T47D (cell line): ENCODE results near the gene LRRC34.

ENCODE experiments used
- DNase-seq, 2 experiments: peaks; one replicate each; pipeline versions ENCODE4 v3.0.0 to v3.0.0-alpha.2; 2011 to 2012; ENCODE audit warnings: low read depth in 1 of 2, low spot score in 1 of 2
- JUND ChIP-seq: IDR thresholded peaks from 2 replicates; pipeline ENCODE4 v1.6.1; 2012; ENCODE audit warnings: low read depth
- in situ Hi-C: cut with HindIII; loops from 2 replicates; pipeline ENCODE4 v1.10.0; 2016; ENCODE audit warnings: low sequenced_read_pairs, low pct_unique_long_range_greater_than_20kb

LRRC34 gene

GRCh38 chr3:169772305-169772896, 40.3 kb downstream of the LRRC34 start:
- peak; percentile 67 to 93 for DNase-seq
- TF ChIP-seq JUND = no peak
- in situ Hi-C loops = no loop called here

DNA sequence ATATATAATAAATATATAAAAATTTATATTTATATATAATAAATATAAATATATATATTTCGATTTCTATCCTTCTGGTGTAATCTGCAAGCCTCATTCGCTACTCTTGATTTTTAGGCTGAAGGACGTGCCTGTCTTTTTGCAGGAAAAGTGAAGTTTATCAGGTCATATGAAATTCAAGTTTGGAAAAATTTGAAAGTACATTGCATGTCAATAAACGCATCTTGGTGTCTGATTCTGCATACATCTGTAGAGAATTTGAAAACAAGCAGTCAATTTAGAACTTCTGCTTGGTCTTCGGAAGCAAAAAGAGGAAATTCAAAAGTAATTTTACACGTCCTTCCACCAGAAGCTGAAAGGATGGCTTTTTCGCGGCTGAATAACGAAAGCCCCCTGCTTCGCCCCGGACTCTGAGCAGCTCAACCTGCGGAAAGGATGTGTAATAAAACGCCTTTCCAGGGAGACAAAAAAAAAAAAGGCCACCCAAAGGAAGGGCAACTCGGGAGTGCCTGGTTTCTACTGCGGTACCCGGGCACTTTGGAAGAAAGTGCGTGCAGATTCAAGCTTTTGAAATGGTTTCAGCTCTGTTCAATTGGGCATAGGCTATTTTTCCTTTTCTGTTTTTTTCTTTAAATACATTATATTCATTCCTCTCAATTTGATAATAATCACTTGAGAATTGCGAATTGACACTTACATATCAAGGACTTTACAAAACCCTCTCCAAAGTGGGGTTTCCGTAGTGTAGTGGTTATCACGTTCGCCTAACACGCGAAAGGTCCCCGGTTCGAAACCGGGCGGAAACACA, 41.0 kb downstream of the LRRC34 start:
- DNase-seq = peak; percentile 41 to 90
- in situ Hi-C loops = no loop called here
- no peak for TF ChIP-seq JUND

DNA sequence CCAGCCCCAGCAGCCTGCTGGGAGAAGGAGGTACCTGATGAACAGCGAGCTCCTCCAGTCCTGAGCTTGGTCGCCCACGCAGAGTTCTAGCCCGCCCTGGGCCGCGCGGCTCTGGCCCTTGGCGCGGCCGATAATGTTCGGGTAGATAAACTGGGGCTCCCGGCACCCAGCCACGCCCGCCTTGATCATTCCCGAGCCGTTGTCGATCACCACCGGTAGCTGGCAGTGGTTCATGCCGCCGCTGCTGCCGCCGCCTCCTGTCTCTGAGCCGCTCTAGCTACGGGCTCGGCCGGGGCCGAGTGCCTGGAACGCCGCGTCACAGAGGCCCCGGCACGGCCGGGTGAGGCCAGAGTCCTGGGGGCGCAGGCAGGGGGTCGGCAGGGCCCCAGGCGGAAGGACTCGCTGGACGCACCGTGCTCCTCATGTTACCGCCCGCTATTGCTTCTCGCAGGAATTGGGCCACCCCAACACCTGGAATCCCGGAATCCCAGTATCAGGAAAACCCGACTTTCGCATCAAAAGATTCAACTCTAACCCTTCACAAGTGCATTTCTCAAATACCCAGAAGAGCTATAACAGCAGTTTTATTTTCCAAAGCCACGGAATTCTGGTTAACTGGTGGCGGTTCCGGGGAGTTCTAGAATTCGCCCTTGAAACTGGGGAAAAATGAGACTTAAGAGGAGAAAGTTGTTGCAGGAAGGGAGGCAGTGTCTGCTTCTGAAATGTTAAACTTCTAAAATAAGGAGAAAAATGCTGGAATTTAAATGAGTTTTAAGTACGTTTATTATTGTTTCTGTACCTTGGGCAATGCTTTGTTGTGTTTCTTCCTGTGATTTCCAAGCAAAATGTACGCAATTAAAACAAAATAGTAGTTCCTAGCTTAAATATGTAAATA, 43.2 kb downstream of the LRRC34 start, which contains the start of gene ACTRT3:
TSS of gene ACTRT3 (minus strand) at position 275 of the 895 bp plus-strand sequence. CDS start at position 234, 41 bp downstream.
- in situ Hi-C loops = no loop called here
- peak; percentile 73 to 78 for DNase-seq
- TF ChIP-seq JUND = no peak

DNA sequence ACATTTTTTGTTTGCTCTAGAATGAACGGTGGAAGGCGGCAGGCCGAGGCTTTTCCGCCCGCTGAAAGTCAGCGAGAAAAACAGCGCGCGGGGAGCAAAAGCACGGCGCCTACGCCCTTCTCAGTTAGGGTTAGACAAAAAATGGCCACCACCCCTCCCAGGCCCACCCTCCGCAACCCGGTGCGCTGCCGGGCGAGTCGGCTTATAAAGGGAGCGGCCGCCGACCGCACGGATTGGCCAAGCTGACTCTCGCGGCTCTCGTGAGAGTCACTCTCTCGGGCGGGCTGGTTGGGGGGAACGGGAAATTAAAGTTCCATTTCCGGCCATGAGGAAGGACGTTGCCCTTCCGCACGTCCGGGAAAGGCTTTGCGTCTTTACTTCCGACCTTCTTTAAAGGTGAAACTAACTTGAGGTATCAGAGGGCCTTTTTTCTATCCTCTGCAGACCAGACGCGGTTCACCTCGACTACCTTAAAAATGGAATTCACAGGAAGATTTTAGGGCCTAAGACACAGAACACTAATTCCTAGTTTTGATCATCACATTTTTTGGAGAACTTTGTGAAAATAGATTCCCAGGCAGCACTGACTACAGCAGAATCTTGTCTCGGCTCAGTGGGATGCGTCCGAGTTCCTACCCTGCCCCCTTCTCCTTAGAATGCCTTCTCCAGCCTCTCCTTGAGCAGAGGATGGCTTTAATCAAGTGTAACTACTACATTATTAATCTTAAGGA, 47.7 kb downstream of the LRRC34 start, which contains the start of gene TERC:
TSS of gene TERC (minus strand) at position 179 of the 731 bp plus-strand sequence.
- in situ Hi-C loops = no loop called here
- TF ChIP-seq JUND = no peak
- DNase-seq = peak; percentile 86 to 99

GRCh38 chr3:169764312-169764881, 48.3 kb downstream of the LRRC34 start:
- DNase-seq = peak; percentile 52 to 76
- no peak for TF ChIP-seq JUND
- in situ Hi-C loops = no loop called here

DNA sequence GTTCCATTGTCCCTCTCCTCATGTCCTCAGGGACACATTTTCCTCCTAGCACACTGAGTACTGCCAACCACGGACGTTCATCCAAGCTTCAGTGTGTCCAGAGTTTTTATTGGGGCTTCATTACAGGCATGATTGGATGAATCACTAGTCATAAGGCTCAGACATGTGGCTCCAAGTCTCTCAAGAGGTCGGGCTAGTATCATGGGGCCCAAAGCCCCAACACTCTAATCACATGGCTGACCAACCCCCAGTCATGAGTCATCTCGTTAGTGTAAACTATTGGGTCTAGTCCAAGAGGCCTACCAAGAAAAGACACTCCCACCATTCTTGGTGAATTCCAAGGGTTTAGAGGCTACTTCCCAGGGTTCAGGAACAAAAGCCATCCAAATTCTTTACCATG, 52.2 kb downstream of the LRRC34 start:
- in situ Hi-C loops = no loop called here

GRCh38 chr3:169759256-169759655, 53.4 kb downstream of the LRRC34 start:
- TF ChIP-seq JUND = no peak
- in situ Hi-C loops = no loop called here
- no peak for DNase-seq

More for the DNA sequence above, 52.2 kb downstream of the LRRC34 start:
- no peak for TF ChIP-seq JUND
- no peak for DNase-seq

- DNase-seq = no peak
- in situ Hi-C loops = no loop called here
- TF ChIP-seq JUND = no peak
Measured at GRCh38 chr3:169758359-169758994, 54.2 kb downstream of the LRRC34 start.

DNA sequence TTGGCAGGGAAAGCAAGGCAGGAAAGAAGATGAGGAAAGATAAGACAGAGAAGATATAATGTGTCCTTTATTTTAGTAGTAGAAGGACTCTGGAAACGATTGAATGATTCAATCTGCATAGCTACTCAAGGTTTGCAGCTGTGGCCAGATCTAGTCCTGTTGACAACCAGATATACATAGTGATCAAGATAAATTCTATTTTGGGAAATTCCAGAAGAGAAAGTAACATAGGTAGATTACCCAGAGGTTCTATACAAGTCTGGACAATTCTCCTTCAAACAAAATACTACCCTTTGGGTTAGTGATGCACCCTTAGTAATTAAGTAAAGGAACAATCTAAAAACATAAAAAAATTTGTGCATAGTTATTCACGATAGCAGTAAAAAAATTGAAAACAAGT, 57.2 kb downstream of the LRRC34 start:
- no peak for TF ChIP-seq JUND
- in situ Hi-C loops = no loop called here
- DNase-seq = no peak

DNA sequence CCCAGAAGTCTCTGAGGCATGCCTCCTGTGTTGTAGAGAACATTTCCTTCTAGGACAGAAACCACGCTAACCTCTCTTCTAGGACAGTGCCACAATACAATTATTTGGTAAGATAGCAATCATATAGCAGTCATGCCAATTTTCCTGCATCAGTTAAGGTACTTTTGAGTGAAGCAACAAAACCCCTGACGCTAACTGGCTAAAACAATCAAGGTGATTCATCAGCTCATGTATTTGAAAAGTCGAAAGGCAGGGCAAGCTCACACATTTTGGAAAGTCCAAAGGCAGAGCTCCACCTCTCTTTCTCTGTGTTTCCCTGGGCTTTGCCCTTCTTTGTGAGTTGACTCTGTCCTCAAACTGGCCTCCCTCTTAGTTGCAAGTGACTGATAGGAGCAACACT, 58.0 kb downstream of the LRRC34 start:
- in situ Hi-C loops = no loop called here
- no peak for TF ChIP-seq JUND
- peak in 1 of 2 experiments; percentile 67 for DNase-seq

DNA sequence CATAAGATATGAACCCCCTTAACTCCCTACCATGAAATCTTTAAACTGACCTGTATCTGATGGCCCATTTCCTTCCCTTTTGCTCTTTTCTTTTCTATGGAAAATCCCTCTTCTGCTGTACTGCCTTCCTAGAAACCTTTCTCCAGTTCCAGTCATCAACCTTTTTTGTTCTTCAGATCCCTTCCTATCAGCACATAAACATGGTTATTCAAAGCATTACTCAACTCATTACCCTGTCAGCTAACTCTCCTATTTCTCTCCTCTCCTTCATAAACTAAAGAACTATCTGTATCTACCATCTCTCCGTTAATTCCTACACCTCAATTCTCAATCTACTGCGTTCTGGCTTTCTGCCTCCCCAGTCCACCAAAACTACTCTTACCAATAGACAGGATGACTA, 60.8 kb downstream of the LRRC34 start:
- in situ Hi-C loops = no loop called here
- TF ChIP-seq JUND = no peak
- no peak for DNase-seq

DNA sequence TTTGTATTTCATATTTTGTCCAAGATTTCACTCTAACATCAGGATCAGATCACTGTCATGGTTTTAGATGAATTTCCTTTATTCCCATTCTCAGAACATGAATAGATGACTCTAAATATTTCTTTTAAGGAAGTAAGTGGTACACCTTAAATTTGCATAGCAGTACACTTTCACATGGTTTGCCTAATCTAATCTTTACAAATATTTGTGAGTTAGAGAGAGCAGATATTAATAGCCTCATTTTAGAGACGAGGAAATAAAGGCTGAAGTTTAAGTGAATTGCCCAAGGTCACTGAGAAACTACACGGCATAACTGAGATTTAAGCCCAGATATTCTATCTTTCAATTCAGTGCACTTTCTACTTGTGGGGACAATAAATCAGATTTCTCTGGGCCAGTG, 62.0 kb downstream of the LRRC34 start:
- in situ Hi-C loops = no loop called here
- DNase-seq = no peak
- TF ChIP-seq JUND = no peak
